Hepatocyte (in vitro differentiated cells): Measurements from ENCODE around the gene DENND2D. TPM values are rescaled to one million over a fixed set of nuclear protein-coding genes. Genes with fewer than 3 reads are reported as not detected.

Source experiments
- DNase-seq: peaks from one replicate; pipeline ENCODE4 v3.0.0-alpha.2; 2016; ENCODE audit warnings: low spot score
- H2AFZ ChIP-seq: fragments of 200-600 bp; sonication (generic); 2 replicates; pipeline ENCODE4 v1.6.0; 2016; ENCODE audit warnings: antibody characterized with exemption, mild to moderate bottlenecking
- H3K27ac ChIP-seq: fragments of 200-600 bp; sonication (generic); 2 replicates; pipeline ENCODE4 v1.5.1; 2016; ENCODE audit warnings: mild to moderate bottlenecking
- H3K27me3 ChIP-seq: fragments of 200-600 bp; sonication (generic); 2 replicates; pipeline ENCODE4 v1.6.1; 2016
- H3K36me3 ChIP-seq: fragments of 200-600 bp; sonication (generic); replicated peaks from 2 replicates; pipeline ENCODE4 v1.5.1; 2016; ENCODE audit warnings: low read depth; ENCODE audit not compliant: insufficient read depth
- H3K4me1 ChIP-seq: fragments of 200-600 bp; sonication (generic); 2 replicates; pipeline ENCODE4 v1.5.1; 2016; ENCODE audit warnings: mild to moderate bottlenecking, moderate library complexity; ENCODE audit not compliant: insufficient read depth
- H3K4me2 ChIP-seq: fragments of 200-600 bp; sonication (generic); 2 replicates; pipeline ENCODE4 v1.6.0; 2016
- H3K4me3 ChIP-seq: fragments of 200-600 bp; sonication (generic); 2 replicates; pipeline ENCODE4 v1.5.1; 2016; ENCODE audit warnings: mild to moderate bottlenecking
- H3K79me2 ChIP-seq: fragments of 200-600 bp; sonication (generic); 2 replicates; pipeline ENCODE4 v1.6.0; 2017; ENCODE audit warnings: mild to moderate bottlenecking
- H3K9me2 ChIP-seq: fragments of 200-600 bp; sonication (generic); replicated peaks from 2 replicates; pipeline ENCODE4 v1.6.0; 2017; ENCODE audit warnings: mild to moderate bottlenecking; ENCODE audit not compliant: insufficient read depth
- H3K9me3 ChIP-seq: fragments of 200-600 bp; sonication (generic); 2 replicates; pipeline ENCODE4 v1.5.1; 2016; ENCODE audit warnings: low read depth, mild to moderate bottlenecking
- H4K20me1 ChIP-seq: fragments of 200-600 bp; sonication (generic); 2 replicates; pipeline ENCODE4 v1.6.0; 2016; ENCODE audit warnings: mild to moderate bottlenecking; ENCODE audit not compliant: insufficient read depth, poor library complexity, severe bottlenecking
- CTCF ChIP-seq: fragments of 200-600 bp; sonication (generic); IDR thresholded peaks from 2 replicates; pipeline ENCODE4 v1.5.1; 2016; ENCODE audit warnings: antibody characterized with exemption, mild to moderate bottlenecking; ENCODE audit not compliant: poor library complexity
- EZH2 ChIP-seq: fragments of 200-600 bp; sonication (generic); IDR thresholded peaks from 2 replicates; pipeline ENCODE4 v1.6.1; 2016; ENCODE audit warnings: antibody characterized with exemption, mild to moderate bottlenecking, borderline replicate concordance
- EZH2phosphoT487 ChIP-seq: fragments of 200-600 bp; sonication (generic); IDR thresholded peaks from one replicate; pipeline ENCODE4 v1.6.1; 2018; ENCODE audit warnings: antibody characterized with exemption, mild to moderate bottlenecking, low read depth, moderate library complexity; ENCODE audit not compliant: unreplicated experiment, severe bottlenecking
- WGBS: methylation state at CpG from one replicate; pipeline ENCODE4 v1.1.6; 2016; ENCODE audit warnings: low lambda C conversion rate; ENCODE audit errors: missing lambda C conversion rate; 5-methylcytosine and 5-hydroxymethylcytosine counted together
- polyA plus RNA-seq: library from polyadenylated mRNA; unstranded; fragments of >200 nt; fragmentation: Nextera tagmentation; extraction: Ambion mirVana; gene quantifications from 2 replicates; pipeline ENCODE4 v1.2.1, GENCODE V29; 2016
- total RNA-seq: library from RNA; depleted of rRNA; stranded (reverse); fragments of >200 nt; gene quantifications from 2 replicates; pipeline ENCODE4 v1.2.3, GENCODE V29; 2014

DENND2D gene
- total and polyA plus RNA-seq, 2 experiments from 2014 or later = 7.6 to 8.3 TPM

- Histone ChIP-seq H3K4me2 (no peak overlapping the region), H3K27me3 (no peaks in the 10 kb centered on the region), H3K79me2 (no peaks in the 10 kb centered on the region), H3K27ac (no peak overlapping the region), H4K20me1 (no peaks in the 10 kb centered on the region), H3K4me3 (no peak overlapping the region), H3K4me1 (peaks cover 25% of the 10 kb centered on the region), H3K9me2 (no peaks in the 10 kb centered on the region), H3K9me3 (no peaks in the 10 kb centered on the region), H3K36me3 (no peaks in the 10 kb centered on the region), H2AFZ (no peak overlapping the region)
- DNase-seq = no peak
- TF ChIP-seq EZH2phosphoT487 (no peak), CTCF (no peak), EZH2 (no peak)
- WGBS = 74% methylated on average over 6 of the region's 6 CpGs
These were observed 25.4 kb upstream of the DENND2D start for GRCh38 chr1:111225717-111226400.

DNA sequence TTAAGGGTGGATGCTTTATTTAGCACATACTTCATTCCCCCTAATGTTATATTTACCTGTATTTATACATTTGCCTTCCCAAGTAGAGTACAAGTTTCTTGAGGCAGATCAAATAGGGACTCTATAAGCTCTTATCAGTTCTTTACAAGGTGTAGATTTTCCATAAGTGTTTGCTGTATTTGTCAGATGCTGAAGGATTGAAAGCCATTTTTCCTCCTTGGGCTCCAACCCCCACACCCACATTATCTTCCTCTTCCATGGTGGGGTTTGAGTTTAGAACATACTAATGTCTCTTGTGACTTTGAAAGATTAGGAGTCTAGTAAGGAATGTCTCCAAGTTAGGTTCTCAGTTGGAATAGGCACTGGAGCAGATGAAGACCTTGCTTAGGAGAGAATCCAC, 24.6 kb upstream of the DENND2D start:
- H4K20me1 ChIP-seq = no peaks in the 10 kb centered on the region
- H3K27me3 ChIP-seq = no peaks in the 10 kb centered on the region
- H3K9me2 ChIP-seq = no peaks in the 10 kb centered on the region

DNA sequence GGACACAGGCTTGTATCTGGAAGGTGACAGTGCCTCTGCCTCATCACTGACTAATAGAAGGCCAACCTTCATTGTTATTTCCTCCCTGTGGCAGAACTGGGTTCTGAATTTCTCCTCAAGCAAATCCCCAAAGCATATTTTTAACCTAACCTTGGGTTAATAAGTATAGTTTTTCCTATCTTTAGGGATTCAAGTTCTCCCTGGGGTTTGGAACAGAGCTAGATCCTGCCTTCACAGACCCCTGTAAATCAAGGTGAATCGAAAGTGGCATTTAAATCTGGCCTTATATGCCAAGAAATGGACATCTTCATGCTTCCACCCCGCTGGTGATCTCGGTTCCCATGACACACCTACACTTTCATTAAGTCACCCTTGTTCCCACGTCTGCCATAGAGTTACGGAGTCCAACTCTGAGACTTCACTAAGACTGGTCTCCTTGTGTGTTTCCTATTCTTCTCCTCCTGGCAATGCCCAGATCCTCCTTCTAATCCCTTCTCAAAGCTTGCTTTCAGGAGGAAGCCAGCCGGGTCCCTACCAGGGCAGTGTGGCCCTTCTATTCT, 22.8 kb upstream of the DENND2D start:
- no peaks in the 10 kb centered on the region for H3K79me2 ChIP-seq
- no peaks in the 10 kb centered on the region for H3K9me3 ChIP-seq
- H3K4me3 ChIP-seq = no peak overlapping the region
- H4K20me1 ChIP-seq = no peaks in the 10 kb centered on the region
- H3K27ac ChIP-seq = no peak overlapping the region
- TF ChIP-seq EZH2 (no peak), CTCF (no peak), EZH2phosphoT487 (no peak)
- H3K36me3 ChIP-seq = no peaks in the 10 kb centered on the region
- no peaks in the 10 kb centered on the region for H3K27me3 ChIP-seq
- 78% methylated on average over 6 of the region's 6 CpGs for WGBS
- no peak for DNase-seq
- H3K9me2 ChIP-seq = no peaks in the 10 kb centered on the region
- H2AFZ ChIP-seq = no peak overlapping the region
- peaks cover 24% of the 10 kb centered on the region for H3K4me1 ChIP-seq
- no peak overlapping the region for H3K4me2 ChIP-seq

More for the DNA sequence above, 24.6 kb upstream of the DENND2D start:
- no peaks in the 10 kb centered on the region for H3K36me3 ChIP-seq
- no peak overlapping the region for H2AFZ ChIP-seq
- no peaks in the 10 kb centered on the region for H3K79me2 ChIP-seq
- no peaks in the 10 kb centered on the region for H3K9me3 ChIP-seq
- no peak for DNase-seq
- no peak overlapping the region for H3K27ac ChIP-seq
- H3K4me3 ChIP-seq = no peak overlapping the region
- H3K4me1 ChIP-seq = peaks cover 25% of the 10 kb centered on the region
- TF ChIP-seq EZH2 = no peak
- no peak for TF ChIP-seq EZH2phosphoT487
- no peak for TF ChIP-seq CTCF
- H3K4me2 ChIP-seq = no peak overlapping the region
